AG08396 (cell line): ENCODE data around the gene SCUBE1.
"Not testable (repeated sequence)": the region's sequence is repeated elsewhere in the genome, so short reads cannot be mapped to it uniquely, and the experiment has no call there.

Experiments used
- DNase-seq: peaks from one replicate; pipeline ENCODE4 v3.0.0; 2012; ENCODE audit warnings: low spot score, mixed read lengths

The SCUBE1 gene

DNA sequence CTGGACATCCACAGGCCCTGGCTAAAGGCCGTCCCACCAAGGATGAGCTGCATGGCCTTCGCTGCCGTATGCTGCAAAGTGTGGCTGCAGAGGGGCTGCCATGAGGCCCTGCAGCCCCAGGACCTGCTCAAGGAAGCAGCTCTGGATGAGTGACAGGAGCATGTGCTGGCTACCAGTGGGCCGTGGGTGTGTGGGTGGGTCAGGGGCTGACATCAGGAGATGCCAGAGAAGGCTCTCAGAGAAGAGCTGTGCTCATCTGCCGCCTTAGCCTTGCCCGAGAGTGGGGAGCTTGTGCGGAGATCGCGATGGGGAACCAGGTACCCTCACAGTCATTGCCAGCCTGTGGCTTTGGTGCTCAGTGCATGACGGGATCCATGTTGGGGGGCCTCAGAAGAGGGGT lies 41.3 kb downstream of the SCUBE1 start:
- DNase-seq, result no peak

DNA sequence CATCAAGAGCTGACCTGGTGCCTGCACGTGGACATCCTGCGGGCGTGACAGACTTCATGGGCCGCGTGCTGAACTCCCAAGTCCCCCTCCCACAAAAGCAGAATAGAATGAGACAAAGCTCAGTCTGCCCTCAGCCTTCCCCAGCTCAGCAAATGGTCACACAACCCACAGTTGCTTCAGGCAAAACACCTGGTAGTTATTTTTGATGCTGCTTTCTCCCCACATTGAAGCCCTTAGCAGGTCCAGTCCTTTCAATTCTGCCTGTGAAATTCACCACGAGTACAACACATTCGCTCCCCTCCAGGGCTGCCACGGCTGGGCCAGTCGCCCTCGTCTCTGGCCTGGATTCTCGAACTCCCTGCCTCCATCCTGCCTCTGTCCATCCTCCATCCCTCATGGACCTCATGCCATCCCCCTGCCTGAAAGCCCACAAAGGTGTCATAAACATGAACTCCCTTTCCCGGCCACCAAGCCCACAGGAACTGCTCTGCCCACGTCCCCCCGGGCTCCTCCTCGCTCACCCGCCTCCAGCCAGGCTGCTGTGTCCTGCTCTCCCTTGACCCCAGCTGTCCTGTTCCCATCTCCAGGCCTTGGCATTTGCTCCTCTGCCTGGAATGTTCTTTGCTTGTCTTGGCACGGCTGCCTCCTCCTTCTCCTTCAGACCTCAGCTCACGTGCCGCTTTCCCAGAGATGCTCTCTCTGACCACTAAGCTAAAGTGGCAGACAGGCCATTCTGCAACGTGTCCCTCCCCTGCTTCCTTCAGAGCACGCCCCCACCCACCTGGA lies 42.1 kb downstream of the SCUBE1 start:
- DNase-seq, result no peak

DNA sequence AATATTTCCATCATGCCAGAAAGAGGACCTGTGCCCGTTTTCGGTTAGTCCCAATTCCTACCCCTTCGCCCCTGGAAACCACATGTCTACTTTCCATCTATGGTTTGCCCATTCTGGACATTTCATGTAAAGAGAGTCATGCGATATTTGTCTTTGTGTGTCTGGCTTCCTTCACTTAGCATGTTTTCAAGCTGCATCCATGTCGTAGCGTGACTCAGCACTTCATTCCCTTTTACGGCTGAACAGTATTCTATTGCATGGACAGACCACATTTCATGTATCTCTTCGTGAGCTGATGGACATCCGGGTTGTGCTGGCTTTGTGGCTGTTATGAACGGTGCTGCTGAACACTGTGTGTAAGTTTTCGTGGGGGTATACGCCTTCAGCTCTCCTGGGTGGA lies 43.4 kb downstream of the SCUBE1 start:
- no peak for DNase-seq

DNA sequence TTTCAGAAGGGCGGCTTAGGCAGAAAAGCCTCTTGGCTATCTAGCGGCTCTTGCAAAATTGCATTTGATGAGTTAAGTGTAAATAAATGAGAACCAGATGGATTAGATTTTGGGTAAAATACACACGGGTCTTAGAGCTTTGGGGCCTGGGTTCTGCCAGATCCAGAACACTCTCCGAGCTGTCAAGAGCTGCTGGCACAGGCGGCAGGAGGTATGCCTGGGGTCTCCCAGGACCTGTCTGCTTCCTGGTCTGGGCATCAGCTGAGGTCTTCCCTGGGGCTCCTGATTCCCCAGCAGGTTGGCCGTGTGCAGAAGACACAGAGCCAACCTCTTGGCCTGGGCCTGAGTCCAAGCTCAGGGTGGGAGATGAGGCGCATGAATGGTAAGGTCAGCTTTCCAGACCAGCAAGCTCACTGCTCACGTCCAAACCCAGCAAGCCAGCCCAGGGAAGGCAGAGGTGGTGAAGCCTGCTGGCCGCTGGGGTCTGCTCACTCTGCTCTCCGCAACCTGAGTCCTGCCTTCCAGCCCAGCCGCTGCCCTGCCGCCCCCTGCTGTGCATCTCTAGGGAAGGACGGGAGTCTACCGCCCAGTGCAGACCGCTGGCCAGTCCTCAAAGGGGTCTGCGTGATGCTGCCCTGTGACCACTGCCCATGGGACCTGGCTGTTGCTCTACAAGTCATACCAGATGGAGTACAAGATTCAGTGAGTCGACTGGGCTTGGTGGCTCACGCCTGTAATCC lies 44.9 kb downstream of the SCUBE1 start:
- DNase-seq, result no peak

DNA sequence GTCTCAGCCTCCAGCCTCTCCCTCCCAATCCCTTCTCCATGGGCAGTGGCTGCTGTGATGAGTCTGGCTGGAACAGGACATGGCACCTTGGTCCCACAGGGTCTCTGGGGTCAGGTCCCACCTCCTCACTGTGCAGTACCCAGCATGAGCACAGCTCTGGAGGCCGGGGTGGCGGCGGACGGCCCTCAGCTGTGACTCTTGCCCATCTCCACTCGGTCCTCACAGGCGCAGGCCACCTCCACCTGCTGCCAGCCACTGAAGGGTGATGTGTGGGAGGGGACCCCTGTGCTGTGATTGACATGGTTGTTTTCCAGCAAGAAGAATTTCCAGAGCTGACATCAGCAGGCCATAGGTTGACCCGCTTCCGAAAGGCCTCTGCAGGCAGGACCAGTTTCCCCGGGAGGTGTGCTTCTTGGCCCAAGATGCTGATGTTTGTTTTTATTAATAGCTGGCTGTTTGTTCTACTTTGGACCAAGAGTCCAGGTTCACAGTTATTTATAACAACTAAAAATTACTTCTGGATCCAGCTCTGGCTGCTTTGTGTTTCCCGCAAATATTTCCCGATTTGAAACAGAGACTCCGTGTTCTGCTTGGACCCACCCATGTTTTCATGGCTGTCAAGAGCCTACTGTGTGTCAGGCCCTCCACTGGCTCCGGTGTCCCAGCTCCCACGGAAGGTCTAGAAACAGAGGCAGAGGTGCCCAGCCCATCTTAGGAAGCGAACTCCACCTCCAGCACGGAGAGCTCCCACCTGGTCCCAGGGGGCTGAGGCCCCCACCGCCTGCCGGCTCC lies 45.7 kb downstream of the SCUBE1 start:
- no peak for DNase-seq

DNA sequence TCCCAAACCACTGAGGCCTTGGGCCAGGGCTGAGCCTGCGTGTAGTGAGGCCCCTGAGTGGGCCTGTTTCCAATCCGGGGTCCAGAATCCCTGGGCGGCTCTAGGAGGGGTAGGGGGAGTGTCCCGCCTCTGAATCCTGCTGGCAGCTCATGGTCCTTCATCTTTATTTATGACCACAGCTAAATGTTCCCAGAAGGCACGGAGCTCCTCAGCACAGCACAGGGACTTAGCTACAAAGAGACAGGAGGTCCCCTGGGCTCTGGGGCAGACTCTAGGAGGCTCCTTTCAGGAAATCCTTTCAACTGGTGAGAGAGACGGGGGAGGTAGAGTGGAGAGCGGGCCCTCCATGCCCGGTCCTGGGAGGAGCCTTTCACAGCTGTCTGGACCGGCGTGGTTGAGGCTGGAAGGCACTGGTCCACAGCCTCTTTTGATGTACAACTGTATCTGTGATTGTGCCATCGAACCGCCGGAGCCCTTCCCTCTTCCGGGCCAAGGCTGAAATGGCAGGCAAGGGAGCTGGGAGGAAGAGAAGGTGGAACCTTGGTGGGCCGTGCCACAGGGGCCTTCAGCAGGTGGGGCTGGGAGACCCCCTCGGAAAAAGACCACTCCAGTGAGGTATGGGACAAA lies 46.8 kb downstream of the SCUBE1 start:
- no peak for DNase-seq

DNA sequence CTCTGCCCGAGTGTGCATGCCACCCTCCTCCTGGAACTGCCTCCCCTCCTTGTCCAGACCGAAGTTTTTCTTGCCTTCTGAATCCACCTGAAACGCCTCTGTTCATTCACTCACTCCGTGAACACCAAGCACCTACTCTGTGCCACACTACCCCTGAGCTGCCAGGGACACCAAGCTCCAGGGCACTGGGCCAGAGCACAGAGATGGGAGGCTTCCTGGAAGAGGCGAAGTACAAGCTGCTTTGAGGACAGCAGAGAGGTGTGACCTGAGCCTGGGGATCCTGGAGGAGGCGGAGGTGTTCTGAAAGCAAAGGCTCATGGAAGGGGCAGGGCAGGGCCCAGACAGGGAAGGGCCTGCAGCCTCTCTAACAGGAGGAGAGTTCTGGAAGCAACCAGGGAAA lies 47.5 kb downstream of the SCUBE1 start:
- DNase-seq, result no peak

DNA sequence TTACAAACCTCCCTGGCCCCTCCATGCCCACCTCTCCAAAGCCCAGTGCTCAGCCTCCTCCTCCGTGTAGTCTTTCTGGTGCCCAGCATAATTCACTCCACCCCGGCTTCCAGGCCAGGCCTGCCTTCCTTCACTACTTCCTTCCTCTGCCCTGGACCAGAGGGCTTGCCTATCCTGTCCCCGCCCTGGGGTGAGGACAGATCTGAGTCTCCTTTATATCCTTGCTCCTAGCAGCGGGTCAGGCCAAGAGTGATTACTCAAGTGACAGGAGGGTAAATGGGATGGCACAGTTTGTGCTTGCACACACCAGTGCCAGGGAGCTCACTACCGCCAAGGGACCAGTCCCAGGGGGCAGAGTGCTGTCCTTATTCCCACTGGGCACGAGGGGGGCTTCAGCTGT lies 48.0 kb downstream of the SCUBE1 start:
- no peak for DNase-seq

DNA sequence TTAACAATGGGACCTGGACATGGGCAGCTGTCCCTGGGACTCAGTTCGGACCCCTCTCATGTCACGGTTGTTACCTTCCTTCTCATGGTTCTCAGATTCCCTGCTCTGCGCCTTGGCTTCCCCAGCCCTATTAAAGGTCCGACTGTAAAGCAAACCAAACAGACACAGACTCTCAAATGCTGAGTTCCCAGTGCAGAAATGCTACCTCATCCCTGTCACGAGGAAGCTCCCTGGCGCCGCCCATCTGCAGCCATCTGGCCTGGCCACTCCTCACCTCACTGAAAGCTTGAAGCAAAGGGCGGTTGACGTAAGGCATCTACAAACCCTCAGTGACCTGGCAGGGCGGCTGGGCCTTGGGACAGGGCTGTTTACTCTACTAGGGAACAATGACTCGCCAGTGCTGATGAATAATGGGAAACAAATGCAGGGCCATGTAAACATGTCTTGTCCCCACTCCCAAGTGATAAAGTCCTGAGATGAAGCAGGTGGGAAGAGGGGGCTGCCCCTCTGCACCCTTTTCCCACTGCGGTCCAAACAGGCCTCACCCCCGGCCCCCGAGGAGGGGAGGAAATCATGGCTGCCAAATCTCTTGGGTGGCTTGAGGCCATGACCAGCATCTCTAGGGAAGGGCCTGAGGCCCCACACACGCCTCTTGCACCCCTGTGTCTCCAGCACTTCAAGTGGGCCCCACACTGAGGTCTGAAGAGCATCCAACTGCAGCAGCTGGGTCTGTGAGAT lies 49.3 kb downstream of the SCUBE1 start:
- peak; percentile 86 for DNase-seq

DNA sequence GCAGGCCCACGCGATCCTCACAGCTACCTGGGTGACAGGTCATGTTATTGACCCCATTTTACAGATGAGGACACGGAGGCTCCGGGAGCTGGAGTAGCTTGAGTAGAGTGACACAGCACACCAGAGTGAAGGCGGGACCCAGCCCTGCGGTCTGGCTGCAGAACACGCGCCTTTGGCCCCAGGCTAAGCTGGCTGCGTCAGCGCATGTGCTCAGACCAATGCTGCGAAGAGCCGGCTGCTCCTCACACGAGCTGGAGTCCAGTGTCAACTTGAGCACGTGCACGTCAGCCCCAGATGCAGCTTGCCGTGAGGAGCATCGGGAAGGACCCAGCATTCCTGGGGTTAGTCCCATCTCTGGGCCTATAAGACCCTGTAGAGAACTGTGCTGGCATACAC lies 49.9 kb downstream of the SCUBE1 start:
- peak; percentile 87 for DNase-seq

DNA sequence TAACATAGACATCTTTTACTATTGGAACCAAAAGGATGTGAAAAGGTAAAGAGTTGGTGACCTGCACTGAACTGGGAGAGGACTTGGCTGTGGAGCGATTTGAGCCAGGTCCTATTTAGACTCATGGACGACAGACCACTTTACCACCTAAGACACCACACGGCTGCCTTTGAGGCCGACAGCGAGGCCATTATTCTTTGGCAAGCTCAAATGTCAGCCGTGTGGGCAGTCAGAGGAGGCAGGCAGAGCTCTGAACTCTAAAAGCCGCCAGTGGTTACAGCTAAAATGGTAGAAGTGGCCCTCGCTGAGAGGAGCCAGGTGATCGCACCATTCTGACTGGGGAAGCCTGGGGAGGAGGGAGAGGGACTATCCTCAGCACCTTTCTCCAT lies 50.5 kb downstream of the SCUBE1 start:
- DNase-seq, result no peak

DNA sequence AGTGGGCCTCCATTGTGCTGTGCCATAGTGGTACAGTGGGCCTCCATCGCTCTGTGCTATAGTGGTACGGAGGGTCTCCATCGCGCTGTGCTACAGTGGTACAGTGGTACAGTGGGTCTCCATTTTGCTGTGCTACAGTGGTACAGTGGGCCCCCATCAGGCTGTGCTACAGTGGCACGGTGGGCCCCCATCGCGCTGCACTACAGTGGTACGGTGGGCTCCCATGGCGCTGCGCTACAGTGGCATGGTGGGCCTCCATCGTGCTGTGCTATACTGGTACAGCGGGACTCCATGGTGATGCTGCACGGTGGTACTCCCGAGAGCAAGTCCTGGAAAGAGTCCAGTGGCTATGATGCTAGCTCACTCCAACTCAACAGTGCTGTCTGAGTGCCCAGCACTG lies 51.8 kb downstream of the SCUBE1 start:
- DNase-seq, result no peak

DNA sequence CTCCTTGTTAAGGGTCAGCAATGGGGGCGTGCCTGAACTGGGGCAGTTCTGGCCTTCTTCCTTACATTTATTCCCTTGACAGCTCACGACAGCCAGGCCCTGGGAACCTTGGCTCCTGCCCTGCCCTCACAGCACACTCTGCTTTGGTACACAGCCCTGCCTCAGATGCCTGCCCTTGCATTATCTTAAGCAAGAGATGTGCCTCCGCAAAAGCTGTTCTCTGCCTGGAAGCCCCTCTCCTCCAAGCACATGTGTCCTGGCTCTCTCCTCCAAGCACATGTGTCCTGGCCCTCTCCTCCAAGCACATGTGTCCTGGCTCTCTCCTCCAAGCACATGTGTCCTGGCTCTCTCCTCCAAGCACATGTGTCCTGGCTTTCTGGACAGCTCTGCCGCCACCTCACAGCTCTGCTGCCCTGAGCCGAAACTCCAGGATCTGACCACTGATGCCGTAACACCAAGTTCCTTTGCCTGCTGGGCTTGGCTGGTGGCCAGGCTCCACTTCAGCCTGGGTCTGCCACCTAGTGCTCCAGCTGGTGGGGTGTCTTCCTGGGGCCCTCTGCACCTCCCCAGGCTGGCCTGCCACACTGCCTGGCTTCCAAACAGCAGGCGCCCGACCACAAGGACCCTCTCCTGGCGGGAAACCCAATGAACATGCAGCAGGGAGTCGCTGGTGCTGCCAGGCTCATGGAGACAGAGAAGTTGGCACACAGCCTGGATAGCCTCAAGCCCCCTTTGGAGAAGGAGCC lies 53.0 kb downstream of the SCUBE1 start:
- peak; percentile 52 for DNase-seq

DNA sequence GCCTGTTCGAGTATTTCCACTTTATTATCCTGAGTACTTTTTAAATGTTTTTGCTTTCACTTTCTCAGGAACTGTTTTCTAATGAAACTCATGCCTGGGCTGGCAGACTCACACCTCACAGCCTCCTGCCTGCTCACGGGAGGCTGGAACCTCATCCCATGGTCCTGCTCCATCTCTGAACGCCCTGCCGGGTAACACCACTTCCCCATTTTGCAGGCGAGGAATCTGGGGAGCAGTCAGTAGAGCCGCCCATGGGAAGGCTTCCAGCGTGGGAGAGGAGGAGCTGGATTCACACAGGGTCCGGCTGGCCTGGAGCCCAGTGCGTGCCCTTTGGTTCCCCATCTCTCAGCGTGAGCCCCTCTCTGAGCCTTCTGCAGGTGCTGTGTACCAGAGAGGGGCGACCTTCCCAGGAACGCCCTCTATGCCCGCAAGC lies 53.6 kb downstream of the SCUBE1 start:
- DNase-seq, result no peak

DNA sequence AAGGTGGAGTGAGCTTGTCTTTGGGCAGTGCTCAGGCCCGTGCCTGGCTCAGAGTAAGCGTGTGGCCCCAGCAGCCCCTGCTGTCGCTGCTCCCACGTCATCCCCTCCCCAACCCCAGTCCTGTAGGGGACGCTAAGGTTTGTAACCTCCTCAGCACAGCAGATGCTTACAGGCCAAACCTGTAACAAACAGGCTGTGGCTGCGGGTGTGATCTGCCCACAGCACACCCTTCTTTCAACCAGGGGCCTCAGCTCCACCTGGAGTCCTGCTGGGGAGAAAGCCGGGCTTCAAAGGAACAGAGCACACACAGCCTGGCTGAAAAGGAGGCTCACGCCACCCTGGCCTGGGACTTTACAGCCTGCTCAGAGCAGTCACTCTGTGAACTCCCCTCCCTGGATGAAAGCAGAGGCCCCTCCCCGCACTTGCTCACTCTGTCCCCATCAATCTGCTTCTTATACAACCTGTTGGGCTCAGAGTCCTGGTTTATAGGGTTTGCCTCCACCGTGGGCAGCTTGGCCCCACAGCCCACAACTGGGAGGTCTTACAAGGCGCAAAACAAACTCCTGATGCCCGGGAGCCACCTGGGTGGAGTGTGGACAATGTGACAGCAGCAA lies 54.3 kb downstream of the SCUBE1 start:
- DNase-seq, result no peak

DNA sequence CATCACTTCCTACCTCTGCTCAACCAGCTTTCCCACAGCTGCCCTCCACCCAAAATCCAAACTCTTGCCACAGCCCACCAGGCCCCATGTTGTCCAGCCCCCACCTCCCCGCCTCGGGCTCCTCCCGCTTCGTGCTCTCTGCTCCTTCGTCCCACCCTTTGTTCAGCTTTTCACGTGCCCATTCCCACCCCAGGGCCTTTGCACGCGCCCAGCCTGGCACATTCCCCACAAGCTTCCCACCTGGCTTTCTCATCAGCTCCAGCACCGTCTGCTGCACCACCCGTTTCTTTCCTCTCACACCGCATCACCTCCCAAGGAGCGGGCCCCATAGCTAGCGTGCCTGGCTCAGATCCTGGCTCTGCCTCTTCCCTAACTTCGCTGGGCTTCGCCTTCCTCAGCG lies 54.8 kb downstream of the SCUBE1 start:
- no peak for DNase-seq

DNA sequence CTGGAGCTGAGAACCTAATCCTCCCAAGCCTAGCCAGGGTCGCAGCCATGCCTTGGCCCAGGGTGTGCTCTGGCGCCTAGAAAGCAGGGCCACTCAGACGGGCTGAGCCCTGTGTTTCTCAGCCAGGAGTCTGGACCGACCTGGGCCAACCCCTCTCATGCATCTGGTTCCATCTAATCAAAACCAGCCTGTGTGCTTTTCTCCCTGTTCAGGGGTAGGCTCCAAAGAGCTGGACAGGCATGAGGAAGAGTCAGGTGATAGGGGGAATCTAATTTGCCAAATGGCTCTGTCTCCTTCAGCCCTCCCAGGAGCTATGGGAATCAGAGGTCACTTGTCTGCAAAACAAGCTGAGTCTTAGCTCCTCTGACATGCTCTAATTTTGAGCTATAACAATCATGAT lies 55.7 kb downstream of the SCUBE1 start:
- DNase-seq, result no peak

DNA sequence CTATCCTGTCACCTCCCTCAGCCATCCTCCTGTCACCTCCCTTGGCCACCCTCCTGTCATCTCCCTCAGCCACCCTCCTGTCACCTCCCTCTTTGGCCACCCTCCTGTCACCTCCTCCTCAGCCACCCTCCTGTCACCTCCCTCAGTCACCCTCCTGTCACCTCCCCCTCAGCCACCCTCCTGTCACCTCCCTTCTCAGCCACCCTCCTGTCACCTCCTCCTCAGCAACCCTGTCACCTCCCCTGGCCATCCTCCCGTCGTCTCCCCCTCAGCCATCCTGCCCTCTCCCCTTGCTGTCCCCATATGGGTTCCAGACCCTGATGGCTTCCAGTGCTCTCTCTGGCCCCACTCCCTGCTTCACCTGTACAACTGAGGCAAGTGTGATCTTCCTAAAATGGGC lies 61.8 kb downstream of the SCUBE1 start:
- no peak for DNase-seq

DNA sequence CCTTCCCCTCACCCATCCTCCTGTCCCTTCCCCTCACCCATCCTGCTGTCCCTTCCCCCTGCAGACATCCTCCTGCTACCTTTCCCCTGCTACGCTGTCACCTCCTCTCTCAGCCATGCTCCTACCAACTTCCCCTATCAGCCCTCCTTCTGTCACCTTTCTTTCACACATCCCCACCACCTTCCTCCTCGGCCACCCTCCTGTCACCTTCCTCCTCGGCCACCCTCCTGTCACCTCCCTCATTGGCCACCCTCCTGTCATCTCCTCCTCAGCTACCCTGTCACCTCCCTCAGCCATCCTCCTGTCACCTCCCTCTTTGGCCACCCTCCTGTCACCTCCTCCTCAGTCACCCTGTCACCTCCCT lies 62.7 kb downstream of the SCUBE1 start:
- not testable (repeated sequence) for DNase-seq

DNA sequence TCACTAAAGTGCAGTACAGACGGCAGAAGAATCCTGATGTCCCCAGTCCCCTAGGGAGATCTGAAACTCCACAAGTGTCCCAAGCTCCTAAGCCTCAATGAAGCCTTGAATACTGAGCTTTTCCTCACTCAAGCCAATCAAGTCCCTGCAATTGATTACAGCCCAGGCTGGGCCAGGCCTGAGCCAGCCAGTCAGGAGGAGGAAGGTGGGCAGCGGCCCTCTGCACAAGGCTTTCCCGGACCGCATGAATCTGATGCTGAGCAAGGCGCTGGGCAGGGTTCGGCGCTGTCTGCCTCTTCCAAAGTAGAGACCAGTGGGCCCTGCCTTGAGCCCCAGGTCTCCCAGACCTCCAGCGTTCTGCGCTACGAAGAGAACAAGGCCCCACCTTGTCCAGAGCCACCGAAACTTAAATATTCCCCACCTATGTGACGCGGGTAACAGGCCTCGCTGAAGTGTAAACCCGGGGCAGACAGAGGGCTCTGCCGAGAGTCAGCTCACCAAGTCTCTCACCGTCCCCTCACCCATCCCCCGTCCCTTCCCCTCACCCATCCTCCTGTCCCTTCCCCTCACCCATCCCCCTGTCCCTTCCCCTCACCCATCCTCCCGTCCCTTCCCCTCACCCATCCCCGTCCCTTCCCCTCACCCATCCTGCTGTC lies 63.2 kb downstream of the SCUBE1 start:
- DNase-seq, result no peak
